Dermis blood vessel endothelial cell (primary cell): Measurements from ENCODE around the gene AMFR. TPM values are rescaled to one million over a fixed set of nuclear protein-coding genes. Genes with fewer than 3 reads are reported as not detected.

ENCODE experiments used
- DNase-seq: peaks from one replicate; pipeline ENCODE4 v3.0.0; 2010
- total RNA-seq: library from RNA; depleted of rRNA; stranded (reverse); fragments of >200 nt; gene quantifications from 2 replicates; pipeline ENCODE4 v1.2.3, GENCODE V29; 2014

AMFR gene
- total RNA-seq = 244 and 318 TPM in 2 replicates

GRCh38 chr16:56425439-56425832 is at the start of gene AMFR:
Gene AMFR (minus strand): TSS chr16:56425545. CDS start chr16:56425327, 218 bp downstream.
- DNase-seq = peak; percentile 88

GRCh38 chr16:56470666-56471065 is 45.3 kb upstream of the AMFR start:
- no peak for DNase-seq

- DNase-seq = no peak
Observed at GRCh38 chr16:56470232-56470631, 44.9 kb upstream of the AMFR start.

- no peak for DNase-seq
Observed at GRCh38 chr16:56469748-56470147, 44.4 kb upstream of the AMFR start.

GRCh38 chr16:56468800-56469199 is 43.5 kb upstream of the AMFR start:
- DNase-seq = no peak

GRCh38 chr16:56466344-56466743 is 41.0 kb upstream of the AMFR start:
- no peak for DNase-seq

GRCh38 chr16:56463153-56463552 is 37.8 kb upstream of the AMFR start:
- no peak for DNase-seq

GRCh38 chr16:56462064-56462796 is 36.9 kb upstream of the AMFR start:
- no peak for DNase-seq

GRCh38 chr16:56460101-56460500 is 34.8 kb upstream of the AMFR start:
- no peak for DNase-seq

- no peak for DNase-seq
Observed at GRCh38 chr16:56457927-56458470, 32.7 kb upstream of the AMFR start.

GRCh38 chr16:56451753-56452689 is 26.7 kb upstream of the AMFR start:
- DNase-seq = peak; percentile 62

- peak; percentile 98 for DNase-seq
Observed at GRCh38 chr16:56450986-56451752, 25.8 kb upstream of the AMFR start, which contains the start of the genes NUDT21 and OGFOD1. Gene NUDT21 (minus strand): TSS chr16:56451332. CDS start chr16:56451202, 130 bp downstream. Gene OGFOD1 (plus strand): TSS chr16:56451554. CDS start chr16:56451613, 59 bp downstream.

GRCh38 chr16:56450275-56450985 is 25.1 kb upstream of the AMFR start:
- peak; percentile 20 for DNase-seq

GRCh38 chr16:56448005-56448404 is 22.7 kb upstream of the AMFR start:
- DNase-seq = no peak

- DNase-seq = peak; percentile 15
Observed at GRCh38 chr16:56447286-56447685, 21.9 kb upstream of the AMFR start.

- no peak for DNase-seq
Observed at GRCh38 chr16:56438038-56438437, 12.7 kb upstream of the AMFR start.

GRCh38 chr16:56436258-56436657 is 10.9 kb upstream of the AMFR start:
- DNase-seq = no peak

GRCh38 chr16:56428091-56428490 is 2.7 kb upstream of the AMFR start:
- DNase-seq = no peak

- no peak for DNase-seq
Observed at GRCh38 chr16:56426585-56426984, 1.2 kb upstream of the AMFR start.

- DNase-seq = peak; percentile 28
Observed at GRCh38 chr16:56424791-56425438, 430 bp downstream of the AMFR start.

- DNase-seq = peak; percentile 30
Observed at GRCh38 chr16:56424404-56424764, 961 bp downstream of the AMFR start.
